Peyer's patch (tissue), 4 donors: ENCODE measurements around the gene EDN2.

ENCODE experiments used
- CTCF ChIP-seq, 6 experiments: fragments of 450-650 bp in 4 of 6; fragments of 200-600 bp in 2 of 6; sonication (generic) in 1 of 6; IDR thresholded peaks; one replicate each; pipeline ENCODE4 v1.5.1; 2017 to 2019; ENCODE audit warnings: antibody characterized with exemption in 6 of 6, mild to moderate bottlenecking in 3 of 6, moderate library complexity in 1 of 6
- POLR2A ChIP-seq, 2 donors: fragments of 450-650 bp; IDR thresholded peaks; one replicate each; pipeline ENCODE4 v1.5.1; 2017; ENCODE audit warnings: antibody characterized with exemption in 2 of 2, mild to moderate bottlenecking in 2 of 2, moderate library complexity in 2 of 2

GRCh38 chr1:41489561-41489960, 5.1 kb upstream of the EDN2 start:
- TF ChIP-seq CTCF (IDR thresholded peaks at IDR 0.05): no peak
- no peak for TF ChIP-seq POLR2A (IDR thresholded peaks at IDR 0.05)
